ENCODE data around the gene CDK17.
A peak's percentile ranks its signal among the peaks of the same experiment; 100 is the strongest.
"Not testable (repeated sequence)": the region's sequence is repeated elsewhere in the genome, so short reads cannot be mapped to it uniquely, and the experiment has no call there.

Gene CDK17

DNA sequence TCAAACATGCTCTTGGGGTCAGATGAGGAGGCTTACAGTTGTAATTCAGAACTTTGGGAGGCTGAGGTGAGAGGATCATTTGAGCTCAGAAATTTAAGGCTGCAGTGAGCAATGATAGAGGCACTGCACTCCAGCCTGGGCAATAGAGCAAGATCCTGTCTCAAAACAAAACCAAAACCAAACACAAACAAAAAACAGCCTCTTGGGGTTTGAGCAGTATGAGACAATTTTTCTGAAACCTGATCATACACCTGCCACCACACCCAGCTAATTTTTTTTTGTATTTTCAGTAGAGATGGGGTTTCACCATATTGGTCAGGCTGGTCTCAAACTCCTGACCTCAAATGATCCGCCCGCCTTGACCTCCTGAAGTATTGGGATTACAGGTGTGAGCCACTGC, 17.4 kb upstream of the CDK17 start:
- DNase-seq (ENCODE audit: low spot score): not testable (repeated sequence)

DNA sequence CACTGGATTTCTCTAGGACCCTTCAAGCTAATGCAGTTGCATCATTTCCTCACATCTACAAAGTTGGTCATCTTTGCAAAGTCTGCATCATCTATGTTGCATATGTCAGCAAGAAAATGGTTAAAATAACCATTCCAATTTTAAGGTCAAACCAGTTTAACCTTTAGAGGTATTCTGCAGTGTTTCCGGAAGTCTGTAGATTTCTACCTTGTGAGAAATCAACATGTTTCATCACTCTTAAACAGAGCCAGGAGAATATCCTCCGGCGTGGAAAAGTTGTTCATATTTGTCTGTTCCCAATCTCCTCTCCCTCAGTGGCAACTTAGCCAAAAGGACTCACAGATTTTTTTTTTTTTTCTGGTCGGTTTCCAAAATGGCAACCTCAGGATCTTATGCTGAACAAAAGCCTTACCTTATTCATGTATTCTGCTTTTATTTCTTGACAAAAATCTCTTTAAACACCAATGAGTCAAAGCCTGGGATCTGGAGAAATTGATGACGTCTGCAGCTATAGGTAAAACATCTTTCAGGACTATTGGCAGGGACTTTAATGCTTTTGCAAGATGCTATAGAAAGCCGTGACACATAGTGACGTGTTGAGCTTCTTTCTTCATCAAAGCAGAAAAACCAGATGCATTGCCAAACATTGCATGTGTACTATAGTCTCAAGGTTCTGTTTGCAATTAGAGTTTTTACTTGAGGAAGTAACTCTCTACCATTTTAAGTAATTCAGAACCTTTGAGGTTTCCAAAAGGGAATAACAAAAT, 16.0 kb upstream of the CDK17 start:
- peak; percentile 68 for DNase-seq (ENCODE audit: low spot score)

DNA sequence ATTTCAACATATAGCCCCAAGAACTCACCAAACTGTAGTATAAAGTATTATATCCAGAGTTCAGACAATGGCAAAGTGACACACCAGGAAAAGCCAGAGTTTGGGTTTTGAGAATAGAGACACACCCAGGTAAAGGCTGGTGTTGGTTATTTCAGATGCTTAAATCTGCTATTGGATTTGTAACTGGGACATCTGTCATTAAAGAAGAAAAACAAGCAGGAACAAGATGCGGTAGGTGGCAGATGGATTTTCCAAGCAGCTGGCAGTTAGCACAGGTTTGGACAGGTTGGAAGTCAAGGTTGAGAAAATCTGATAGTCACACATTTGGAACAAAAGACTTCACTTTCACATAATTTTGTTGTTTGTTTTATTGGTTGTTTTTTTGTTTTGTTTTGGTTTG, 14.4 kb upstream of the CDK17 start:
- no peak for DNase-seq (ENCODE audit: low spot score)

DNA sequence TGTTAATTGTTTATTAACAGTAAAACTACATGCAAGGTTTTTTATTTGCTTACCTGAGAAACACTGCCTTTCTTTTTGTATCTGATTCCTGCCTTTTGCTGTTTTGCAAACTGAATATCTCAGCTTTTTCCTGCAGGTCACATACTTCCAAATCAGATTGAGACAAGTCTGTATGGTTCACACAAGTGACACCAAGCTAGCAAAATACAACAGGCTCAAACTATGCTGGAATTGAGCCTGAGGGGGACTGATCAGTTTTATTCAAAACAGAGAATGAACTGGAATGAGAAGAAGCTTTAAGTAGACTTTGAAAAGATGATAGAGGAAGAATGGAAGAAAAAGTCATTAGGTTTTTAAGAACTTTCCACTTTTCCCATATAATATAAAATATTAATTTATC, 12.2 kb upstream of the CDK17 start:
- no peak for DNase-seq (ENCODE audit: low spot score)

DNA sequence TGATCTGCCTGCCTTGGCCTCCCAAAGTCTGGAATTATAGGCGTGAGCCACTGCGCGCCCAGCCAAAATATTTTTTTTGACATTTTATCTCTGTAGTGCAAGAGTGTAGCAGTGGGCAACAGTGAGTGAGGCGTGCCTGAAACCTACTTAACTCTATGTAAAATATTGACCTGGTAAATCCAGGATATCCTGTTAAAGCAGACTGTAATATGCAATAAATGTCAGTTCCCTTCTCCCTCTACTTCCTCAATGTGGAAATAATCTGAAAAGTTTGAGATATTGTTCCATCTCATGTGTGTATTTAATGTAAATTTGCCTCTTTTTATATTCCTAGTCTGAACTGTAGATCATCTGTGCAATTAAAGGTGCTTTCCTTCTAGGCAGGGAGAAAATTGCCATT, 9.5 kb upstream of the CDK17 start:
- DNase-seq (ENCODE audit: low spot score): no peak

DNA sequence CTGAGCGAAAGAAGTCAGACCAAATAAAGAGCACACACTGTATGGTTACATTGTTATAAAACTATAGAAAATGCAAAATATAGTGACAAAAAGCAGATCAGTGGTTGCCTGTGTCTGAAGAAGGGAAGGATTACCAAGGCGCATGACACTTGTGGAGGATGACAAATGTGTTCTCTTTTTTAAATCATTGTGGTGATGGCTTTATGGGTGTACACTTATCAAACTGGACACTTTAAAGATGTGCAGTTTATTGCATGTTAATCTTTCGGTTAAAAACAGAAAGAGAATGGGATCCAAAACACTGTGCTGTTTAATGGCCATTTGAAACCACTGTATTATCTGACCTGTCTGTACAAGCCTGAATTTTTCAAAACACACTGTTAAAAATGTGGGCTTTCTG, 8.8 kb upstream of the CDK17 start:
- DNase-seq (ENCODE audit: low spot score): no peak

DNA sequence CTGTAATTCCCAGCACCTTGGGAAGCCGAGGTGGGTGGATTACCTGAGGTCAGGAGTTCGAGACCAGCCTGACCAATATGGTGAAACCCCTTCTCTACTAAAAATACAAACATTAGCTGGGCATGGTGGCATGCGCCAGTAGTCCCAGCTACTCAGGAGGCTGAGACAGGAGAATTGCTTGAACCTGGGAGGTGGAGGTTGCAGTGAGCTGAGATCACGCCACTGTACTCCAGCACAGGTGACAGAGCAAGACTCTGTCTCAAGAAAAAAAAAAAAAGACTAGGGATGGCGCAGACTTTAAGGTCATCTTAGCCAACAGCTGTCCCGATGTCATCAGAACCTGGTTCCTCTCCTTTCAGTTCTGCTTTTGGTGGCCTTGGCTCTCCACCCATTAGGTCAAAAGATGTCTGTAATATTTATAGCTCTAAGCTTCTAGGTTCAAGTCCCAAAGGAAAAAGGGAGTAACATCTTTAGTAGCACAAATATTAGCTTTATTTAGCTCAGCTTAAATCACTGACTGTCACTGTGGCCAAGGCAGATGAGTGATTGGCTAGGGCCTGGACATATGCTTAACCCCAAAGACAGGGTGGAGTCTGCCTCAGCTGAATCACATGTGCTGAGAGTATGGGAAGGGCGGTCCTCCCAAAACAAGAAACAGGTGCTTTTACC, 7.3 kb upstream of the CDK17 start:
- not testable (repeated sequence) for DNase-seq (ENCODE audit: low spot score)

DNA sequence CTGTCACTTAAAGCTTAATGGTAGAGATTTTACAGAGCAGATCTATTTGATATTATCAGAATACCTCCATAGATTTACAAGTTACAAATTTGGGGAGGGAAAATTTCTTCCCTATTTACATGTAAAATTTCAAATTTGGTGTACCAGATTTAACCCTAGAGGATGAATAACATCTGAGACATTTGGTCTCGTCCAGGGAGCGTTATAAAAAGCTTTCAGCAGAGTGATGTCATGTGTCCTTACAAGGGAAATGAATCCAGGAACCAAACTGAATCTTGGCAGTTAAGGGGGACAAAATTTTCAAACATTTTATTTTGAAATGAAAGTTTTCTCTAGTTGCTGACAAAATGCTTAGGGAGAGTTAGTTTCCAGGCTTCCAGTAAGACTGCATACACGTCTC, 4.5 kb upstream of the CDK17 start:
- DNase-seq (ENCODE audit: low spot score): peak; percentile 48

DNA sequence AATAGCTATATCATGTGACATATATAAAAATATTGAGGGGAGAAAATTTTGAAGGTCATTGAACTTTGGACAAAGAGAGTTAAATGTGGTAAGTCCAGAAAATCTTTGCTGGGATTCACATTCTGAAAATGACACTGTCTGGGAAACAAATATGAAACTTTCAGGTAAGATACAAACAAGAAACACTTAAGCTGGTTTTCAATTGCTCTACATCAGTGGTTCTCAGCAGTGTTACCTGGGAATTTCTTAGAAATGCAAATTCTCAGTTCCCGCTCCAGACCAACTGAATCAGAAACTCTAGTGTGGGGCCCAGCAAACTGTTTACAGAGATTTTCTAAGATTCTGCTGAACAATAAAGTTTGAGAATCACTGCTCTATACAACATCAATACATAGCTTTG, 3.6 kb upstream of the CDK17 start:
- no peak for DNase-seq (ENCODE audit: low spot score)

DNA sequence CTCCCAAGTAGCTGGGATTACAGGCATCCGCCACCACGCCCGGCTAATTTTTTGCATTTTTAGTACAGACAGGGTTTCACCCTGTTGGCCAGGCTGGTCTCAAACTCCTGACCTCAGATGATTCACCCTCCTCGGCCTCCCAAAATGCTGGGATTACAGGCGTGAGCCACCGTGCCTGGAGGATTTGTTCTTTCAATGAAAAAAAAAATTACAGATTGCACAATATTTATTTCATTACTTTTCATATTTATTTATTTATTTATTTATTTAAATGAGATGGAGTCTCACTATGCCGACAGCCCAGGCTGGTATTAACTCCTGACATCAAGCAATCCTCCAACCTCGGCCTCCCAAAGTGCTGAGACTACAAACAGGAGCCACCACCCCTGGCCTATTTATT, 2.3 kb upstream of the CDK17 start:
- not testable (repeated sequence) for DNase-seq (ENCODE audit: low spot score)

DNA sequence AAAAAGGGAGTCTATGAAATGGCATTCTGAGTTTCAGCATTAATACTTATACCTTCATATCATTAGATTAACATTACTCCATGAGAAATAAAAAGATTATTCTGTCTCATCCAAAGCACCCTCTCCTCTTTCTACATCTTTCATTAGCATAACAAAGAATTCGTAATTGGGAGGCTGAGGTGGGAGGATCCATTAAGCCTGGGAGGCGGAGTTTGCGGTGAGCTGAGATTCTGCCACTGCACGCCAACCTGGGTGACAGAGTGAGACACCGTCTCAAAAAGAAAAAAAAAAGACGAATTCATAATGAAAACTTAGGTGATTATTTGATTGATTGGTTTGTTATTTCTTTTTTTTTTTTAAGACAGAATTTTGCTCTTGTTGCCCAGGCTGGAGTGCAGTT, 1.8 kb upstream of the CDK17 start:
- no peak for DNase-seq (ENCODE audit: low spot score)

DNA sequence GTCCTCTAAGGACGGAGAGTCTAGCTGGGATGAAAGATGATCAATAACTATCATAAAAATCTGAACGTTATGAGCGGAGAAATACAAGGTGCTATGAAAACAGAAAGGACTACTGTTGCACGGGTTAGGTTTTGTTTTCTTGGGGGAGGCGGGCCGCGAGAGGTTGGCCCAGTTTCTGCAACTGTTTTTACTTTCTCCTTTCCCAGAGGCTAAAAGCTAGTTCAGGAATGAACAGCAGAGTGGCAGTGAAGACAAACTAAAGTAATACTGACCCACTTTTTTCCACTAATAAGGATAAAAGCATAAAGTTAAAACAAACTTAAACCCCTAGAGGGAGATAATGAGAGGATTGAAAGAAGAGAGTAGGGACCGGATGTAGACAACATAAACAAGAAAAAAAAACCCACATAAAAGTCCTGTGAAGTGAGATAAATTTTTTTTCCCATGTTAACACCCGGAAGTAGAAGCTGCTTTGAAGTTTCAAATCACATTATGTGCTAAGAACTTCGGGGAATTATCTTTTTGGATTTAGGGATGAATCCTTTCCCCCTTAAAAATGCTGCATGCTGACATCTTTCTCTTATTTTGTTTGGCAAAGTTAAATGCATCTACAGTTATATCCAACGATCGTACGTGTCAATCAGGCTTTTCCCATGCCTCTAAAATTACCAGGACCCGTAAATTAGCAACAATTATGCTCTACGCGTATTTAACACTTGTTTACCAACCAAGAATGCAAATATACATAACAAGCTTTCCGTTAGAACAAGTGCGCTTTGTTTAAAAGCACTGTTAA, 1.0 kb upstream of the CDK17 start:
- DNase-seq (ENCODE audit: low spot score): peak; percentile 95

DNA sequence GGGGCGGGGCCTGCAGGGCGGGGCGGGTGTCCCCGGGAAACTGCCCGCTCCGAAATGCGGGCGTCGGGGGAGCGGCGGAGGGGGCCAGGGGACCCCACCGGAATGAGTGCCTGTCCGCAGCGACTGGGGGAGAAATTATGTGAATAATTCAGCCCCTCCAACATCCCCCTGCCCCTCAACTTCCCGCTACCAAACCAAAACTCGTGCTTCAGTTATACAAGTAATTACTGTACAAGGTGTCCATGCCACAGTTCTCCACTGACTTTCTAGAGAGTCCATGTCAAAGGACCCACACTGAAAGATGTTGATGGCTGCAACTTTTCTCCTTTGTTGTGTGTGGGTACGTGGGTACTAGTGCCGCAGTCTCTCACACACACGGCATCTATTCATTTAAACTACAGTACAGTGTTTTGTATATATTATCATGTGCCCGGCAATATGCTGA, 414 bp upstream of the CDK17 start:
- no peak for DNase-seq (ENCODE audit: low spot score)

DNA sequence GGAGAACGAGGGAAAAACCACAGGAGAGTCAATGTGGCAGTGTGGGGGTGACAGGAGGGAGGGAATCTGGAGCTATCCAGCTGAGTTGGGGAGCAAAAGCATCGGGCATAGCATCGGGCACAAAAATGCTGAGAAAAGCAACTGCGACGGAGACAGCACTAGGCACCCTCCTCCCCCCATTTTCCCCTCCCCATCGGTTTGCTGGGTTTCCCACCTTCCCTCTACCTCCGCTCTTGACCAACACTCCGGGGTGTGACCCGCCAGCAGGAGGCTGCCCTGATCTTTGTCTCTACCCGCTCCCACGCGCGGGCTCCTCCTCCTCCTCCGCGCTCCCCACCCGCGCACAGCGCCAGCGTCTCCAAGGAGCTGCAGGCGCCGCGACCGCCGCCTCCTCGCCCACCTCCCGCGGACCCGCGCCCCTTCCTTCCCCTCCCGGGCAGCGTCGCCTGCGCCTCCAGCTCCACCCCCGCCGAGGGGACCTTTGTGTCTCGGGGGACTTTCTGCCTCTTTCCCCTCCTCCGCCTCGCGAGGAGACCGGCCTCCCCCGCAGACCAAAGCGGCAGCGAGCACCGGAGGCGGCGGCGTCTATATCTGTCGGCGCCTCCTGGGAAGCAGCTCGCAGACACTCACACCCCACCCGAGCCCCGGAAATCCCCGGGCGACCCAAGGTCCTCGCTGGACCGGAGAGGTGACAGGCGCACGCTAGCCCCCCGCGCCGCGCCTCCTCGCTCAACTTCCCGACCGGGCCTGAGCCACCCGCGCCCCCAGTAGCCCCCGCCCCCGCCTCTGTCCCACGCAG, 920 bp downstream of the CDK17 start:
- peak; percentile 86 for DNase-seq (ENCODE audit: low spot score)

DNA sequence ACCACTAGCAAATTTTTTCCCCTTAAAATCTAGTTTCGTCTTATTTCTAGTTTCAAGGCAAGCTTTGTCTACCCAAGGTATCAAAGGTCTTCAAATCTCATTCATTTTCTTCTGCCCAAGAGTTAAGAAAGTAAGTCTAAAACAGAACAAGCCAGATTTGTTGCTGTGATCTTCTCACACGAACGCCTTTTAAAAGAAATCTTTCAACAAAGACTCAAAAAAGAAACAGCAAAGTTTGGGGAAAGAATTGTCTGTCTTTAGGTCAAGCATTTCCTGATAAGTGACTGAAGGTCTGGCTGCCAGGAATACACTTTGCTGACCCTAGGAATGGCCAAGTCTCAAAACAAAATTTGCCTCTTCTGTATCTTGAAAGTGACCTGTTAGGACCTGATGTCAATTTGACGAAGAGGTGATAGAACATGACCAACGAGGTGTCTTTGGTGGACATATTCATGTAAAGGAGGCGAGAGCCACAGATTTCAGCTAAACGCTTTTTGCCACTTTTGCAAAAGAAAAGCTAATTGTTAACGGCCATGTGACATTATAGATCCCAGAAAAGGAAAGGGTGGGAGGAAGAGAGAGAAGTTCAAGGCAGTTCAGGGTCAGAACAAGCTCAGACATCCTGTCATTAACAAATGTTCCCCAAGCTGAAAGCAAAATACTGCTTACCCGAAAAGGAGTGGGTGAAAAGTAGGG, 1.7 kb downstream of the CDK17 start:
- DNase-seq (ENCODE audit: low spot score): peak; percentile 69

DNA sequence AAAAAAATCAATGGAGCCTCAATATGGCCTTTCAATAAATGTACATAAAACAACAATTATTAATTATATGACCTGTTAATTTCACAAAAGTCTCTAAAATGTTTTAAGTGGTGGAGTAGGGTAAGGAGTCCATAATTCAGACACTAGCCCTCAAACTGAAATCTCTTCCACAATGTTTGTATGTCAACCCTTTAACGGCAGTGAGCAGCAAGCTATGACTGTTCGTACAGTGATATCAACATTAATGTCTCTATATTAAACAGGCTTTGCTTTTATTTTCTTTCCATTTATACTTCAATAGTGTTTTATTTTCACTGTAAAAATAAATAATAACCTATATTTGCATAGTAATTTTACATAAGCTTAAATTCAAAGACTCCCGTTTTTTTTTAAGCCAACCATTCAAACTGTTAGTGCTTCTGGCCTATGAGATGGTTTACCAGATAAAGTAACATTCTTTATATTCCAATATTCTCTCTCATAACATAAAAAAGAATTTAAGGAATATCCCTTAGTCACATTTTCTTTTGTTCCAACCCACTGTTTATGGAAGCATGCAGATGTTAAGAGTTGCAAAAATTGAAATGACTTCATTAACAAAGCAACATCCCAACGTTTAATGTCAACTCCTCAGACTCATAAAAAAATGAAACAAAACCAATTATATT, 2.3 kb downstream of the CDK17 start:
- DNase-seq (ENCODE audit: low spot score): peak; percentile 70

DNA sequence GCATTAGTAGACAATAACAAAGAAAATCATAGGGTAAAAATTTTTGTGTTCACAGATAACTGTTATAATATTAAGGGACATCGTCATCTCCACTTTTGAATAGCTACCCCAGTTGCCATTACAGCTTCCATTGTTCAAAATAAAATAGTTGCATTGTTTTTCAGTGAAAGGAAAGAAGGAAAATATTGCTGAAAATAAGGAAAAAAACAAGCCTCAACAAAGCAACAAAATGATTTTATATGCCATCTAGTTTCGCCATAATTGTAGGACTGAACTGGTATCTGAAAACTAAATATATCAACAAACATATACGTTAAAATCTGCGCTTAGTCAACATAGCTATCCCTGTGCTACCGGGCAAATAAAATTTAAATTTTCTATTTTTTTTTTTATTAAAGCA, 3.3 kb downstream of the CDK17 start:
- DNase-seq (ENCODE audit: low spot score): no peak

DNA sequence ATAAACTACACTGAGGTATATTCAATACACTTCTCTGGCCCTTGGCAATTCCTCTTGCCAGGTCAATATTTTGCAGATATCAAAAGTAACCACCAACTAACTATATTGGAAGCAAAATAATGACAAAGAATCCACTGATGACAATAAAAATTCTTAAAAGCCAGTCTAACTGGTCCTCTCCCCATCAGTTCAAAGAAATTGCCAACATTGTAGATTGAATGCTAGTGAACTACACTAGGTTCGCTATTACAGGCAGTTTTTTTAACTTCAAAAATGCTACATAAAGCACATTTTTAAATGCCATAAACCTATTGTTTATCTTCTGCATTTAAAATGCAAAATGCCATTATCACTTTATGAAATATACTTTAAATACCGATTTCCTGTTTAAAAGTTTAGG, 4.0 kb downstream of the CDK17 start:
- no peak for DNase-seq (ENCODE audit: low spot score)

DNA sequence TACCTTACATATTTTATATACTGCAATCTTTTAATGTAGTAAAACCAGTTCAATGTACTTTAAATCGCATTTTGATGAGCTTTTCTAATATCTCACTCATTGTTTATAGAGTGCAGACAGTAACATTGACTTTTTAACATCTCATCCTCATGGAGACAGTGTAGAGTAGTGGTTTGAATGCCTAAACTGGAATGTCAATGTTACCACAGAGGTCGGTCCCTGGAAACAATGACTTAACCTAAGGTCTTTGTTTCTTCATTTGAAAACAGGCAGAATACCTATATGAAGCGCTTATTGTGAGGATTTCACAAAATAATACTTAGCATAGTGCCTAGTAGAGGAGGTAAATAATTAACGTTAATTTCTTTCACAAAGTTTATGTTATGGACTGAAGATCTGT, 5.0 kb downstream of the CDK17 start:
- DNase-seq (ENCODE audit: low spot score): no peak

DNA sequence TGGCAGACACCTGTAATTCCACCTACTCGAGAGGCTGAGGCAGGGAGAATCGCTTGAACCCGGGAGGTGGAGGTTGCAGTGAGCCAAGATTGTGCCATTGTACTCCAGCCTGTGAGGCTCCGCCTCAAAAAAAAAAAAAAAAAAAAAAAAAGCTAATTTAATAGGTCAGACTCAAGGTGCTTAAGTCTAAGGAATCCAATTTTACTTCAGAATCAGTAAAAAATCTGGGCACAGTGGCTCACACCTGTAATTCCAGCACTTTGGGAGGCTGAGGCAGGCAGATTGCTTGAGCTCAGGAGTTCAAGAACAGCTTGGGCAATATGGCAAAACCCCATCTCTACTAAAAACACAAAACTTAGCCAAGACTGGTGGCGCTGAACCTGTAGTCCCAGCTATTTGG, 7.0 kb downstream of the CDK17 start:
- not testable (repeated sequence) for DNase-seq (ENCODE audit: low spot score)

DNA sequence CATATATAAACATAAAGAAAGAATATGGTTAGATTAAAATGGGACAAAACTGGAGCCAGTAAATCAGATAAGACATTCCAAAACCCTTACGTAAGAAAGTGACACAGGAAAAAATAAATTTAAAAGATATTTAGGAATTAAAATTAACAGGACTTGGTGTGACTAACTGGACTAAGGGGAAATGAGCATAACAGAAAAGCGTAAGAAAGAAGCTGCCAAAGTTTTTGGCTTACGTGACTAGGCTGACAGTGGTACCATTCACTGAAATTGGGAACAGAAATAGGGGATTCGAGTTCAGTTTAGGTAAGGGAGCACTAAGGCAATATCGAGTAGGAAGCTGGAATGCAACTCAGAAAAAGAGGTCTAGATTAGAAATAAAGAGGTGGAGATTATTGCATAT, 7.8 kb downstream of the CDK17 start:
- DNase-seq (ENCODE audit: low spot score): no peak
